H1 (cell line): ENCODE measurements around the gene ZNF511. TPM values are rescaled to one million over a fixed set of nuclear protein-coding genes. Genes with fewer than 3 reads are reported as not detected.

Experiments used
- CTCF ChIA-PET: fragments of 300-600 bp; sonication (Branson Sonifier 250); formaldehyde crosslinking; loops from one replicate; lab custom pipeline; 2021; ENCODE audit not compliant: partially characterized antibody; lab: Charles Lee
- POLR2A ChIA-PET: fragments of 300-600 bp; sonication (Branson Sonifier 250); formaldehyde crosslinking; loops from one replicate; lab custom pipeline; 2021; ENCODE audit warnings: inconsistent platforms; ENCODE audit not compliant: partially characterized antibody; lab: Charles Lee
- DNase-seq, 2 experiments: peaks; one replicate each; pipeline versions ENCODE4 v3.0.0 to v3.0.0-alpha.2; 2010 to 2022; ENCODE audit warnings: low spot score in 2 of 2, low read depth in 1 of 2, mixed read lengths in 1 of 2
- FAIRE-seq: peaks from 2 replicates; lab custom pipeline; 2011; peaks lifted over from hg19 to GRCh38; lab: Jason Lieb, UNC
- H2AFZ ChIP-seq: 2 replicates; pipeline ENCODE4 v1.8.1; 2012; ENCODE audit warnings: low read length, inconsistent platforms
- H2AK5ac ChIP-seq: 2 replicates; pipeline ENCODE4 v1.6.1; 2013; ENCODE audit warnings: low read depth, low read length
- H2BK120ac ChIP-seq: replicated peaks from 2 replicates; pipeline ENCODE3; 2013; ENCODE audit warnings: low read depth, low read length, inconsistent platforms
- H2BK12ac ChIP-seq: 2 replicates; pipeline ENCODE4 v1.6.1; 2013; ENCODE audit warnings: low read depth, low read length
- H2BK15ac ChIP-seq: 2 replicates; pipeline ENCODE4 v1.6.1; 2013; ENCODE audit warnings: low read length
- H2BK20ac ChIP-seq: 2 replicates; pipeline ENCODE4 v1.6.1; 2013; ENCODE audit warnings: low read length
- H2BK5ac ChIP-seq: 2 replicates; pipeline ENCODE4 v1.6.1; 2013; ENCODE audit warnings: low read depth, low read length
- H3K14ac ChIP-seq: 2 replicates; pipeline ENCODE4 v1.6.1; 2013; ENCODE audit warnings: inconsistent platforms; ENCODE audit not compliant: insufficient read length
- H3K18ac ChIP-seq: 2 replicates; pipeline ENCODE4 v1.6.1; 2013; ENCODE audit warnings: low read length; ENCODE audit errors: extremely low read depth
- H3K23ac ChIP-seq: 2 replicates; pipeline ENCODE4 v1.6.1; 2013; ENCODE audit warnings: inconsistent platforms; ENCODE audit not compliant: insufficient read length
- H3K23me2 ChIP-seq: 2 replicates; pipeline ENCODE4 v1.6.1; 2013; ENCODE audit warnings: low read depth, low read length
- H3K27ac ChIP-seq: 2 replicates; pipeline ENCODE4 v1.6.1; 2011; ENCODE audit warnings: low read depth, low read length, inconsistent platforms
- H3K27me3 ChIP-seq, 4 experiments: replicated peaks in 1 of 4; 1 replicate in 1 of 4; 2 replicates in 3 of 4; pipeline versions ENCODE4 v1.6.1 to v1.8.1; 2011 to 2013; ENCODE audit warnings: low read length in 3 of 4, mild to moderate bottlenecking in 3 of 4, inconsistent platforms in 2 of 4, mixed read lengths in 2 of 4, moderate library complexity in 1 of 4; ENCODE audit not compliant: control insufficient read depth in 3 of 4, insufficient read depth in 3 of 4; ENCODE audit errors: extremely low read depth in 1 of 4
- H3K36me3 ChIP-seq, 4 experiments: 2 replicates each; pipeline versions ENCODE4 v1.6.1 to v1.8.1; 2011 to 2013; ENCODE audit warnings: mild to moderate bottlenecking in 4 of 4, low read length in 3 of 4, moderate library complexity in 2 of 4, control low read depth in 1 of 4, inconsistent platforms in 1 of 4; ENCODE audit not compliant: insufficient read depth in 4 of 4, control insufficient read depth in 2 of 4
- H3K4ac ChIP-seq: replicated peaks from 2 replicates; pipeline ENCODE3; 2013; ENCODE audit warnings: low read length, low read depth, mixed read lengths, inconsistent platforms; ENCODE audit not compliant: insufficient read length
- H3K4me1 ChIP-seq, 4 experiments: replicated peaks in 1 of 4; 1 replicate in 1 of 4; 2 replicates in 3 of 4; pipeline versions ENCODE4 v1.6.1 to v1.8.1; 2011 to 2013; ENCODE audit warnings: low read length in 3 of 4, inconsistent platforms in 2 of 4, mixed read lengths in 1 of 4; ENCODE audit not compliant: insufficient read depth in 4 of 4, control insufficient read depth in 3 of 4
- H3K4me2 ChIP-seq, 2 experiments: 2 replicates each; pipeline versions ENCODE4 v1.6.1 to v1.8.1; 2011 to 2013; ENCODE audit warnings: low read depth in 2 of 2, low read length in 2 of 2, control low read depth in 1 of 2, inconsistent platforms in 1 of 2, mild to moderate bottlenecking in 1 of 2; ENCODE audit not compliant: insufficient read depth in 1 of 2
- H3K4me3 ChIP-seq, 4 experiments: fragments of 200-600, 300-600 bp in 1 of 4; sonication (generic), shearing (Covaris generic), sonication (Bioruptor Twin) in 1 of 4; 2 replicates each; pipeline versions ENCODE4 v1.5.1 to v1.8.1; 2011 to 2016; ENCODE audit warnings: low read length in 4 of 4, low read depth in 3 of 4, control low read depth in 2 of 4, inconsistent platforms in 2 of 4, mild to moderate bottlenecking in 2 of 4, mixed read lengths in 1 of 4, moderate library complexity in 1 of 4; ENCODE audit not compliant: insufficient read depth in 2 of 4; ENCODE audit errors: extremely low read depth in 1 of 4
- H3K56ac ChIP-seq: replicated peaks from 2 replicates; pipeline ENCODE3; 2013; ENCODE audit warnings: low read depth, mild to moderate bottlenecking, mixed read lengths, low read length, inconsistent platforms; ENCODE audit not compliant: insufficient read length
- H3K79me1 ChIP-seq: 2 replicates; pipeline ENCODE4 v1.6.1; 2013; ENCODE audit warnings: low read depth, low read length, control low read depth
- H3K79me2 ChIP-seq, 2 experiments: 2 replicates each; pipeline versions ENCODE4 v1.6.1 to v1.8.1; 2012 to 2013; ENCODE audit warnings: low read length in 2 of 2, mild to moderate bottlenecking in 2 of 2, inconsistent platforms in 1 of 2; ENCODE audit not compliant: insufficient read depth in 2 of 2, control insufficient read depth in 1 of 2
- H3K9ac ChIP-seq, 4 experiments: replicated peaks in 1 of 4; 1 replicate in 1 of 4; 2 replicates in 3 of 4; pipeline versions ENCODE4 v1.6.1 to v1.8.1; 2011 to 2013; ENCODE audit warnings: low read depth in 3 of 4, low read length in 3 of 4, control low read depth in 2 of 4, mild to moderate bottlenecking in 2 of 4, moderate library complexity in 2 of 4, inconsistent platforms in 1 of 4; ENCODE audit errors: extremely low read depth in 1 of 4
- H3K9me3 ChIP-seq, 2 experiments: 2 replicates each; pipeline versions ENCODE4 v1.6.1 to v1.8.1; 2012 to 2013; ENCODE audit warnings: mild to moderate bottlenecking in 2 of 2, moderate library complexity in 2 of 2, control low read depth in 1 of 2, inconsistent platforms in 1 of 2, low read depth in 1 of 2, low read length in 1 of 2, mixed read lengths in 1 of 2; ENCODE audit not compliant: insufficient read depth in 2 of 2
- H4K20me1 ChIP-seq, 2 experiments: replicated peaks in 1 of 2; 2 replicates each; pipeline versions ENCODE3 to v1.8.1; 2011 to 2013; ENCODE audit warnings: inconsistent platforms in 2 of 2, low read length in 2 of 2, mild to moderate bottlenecking in 1 of 2; ENCODE audit not compliant: insufficient read depth in 2 of 2, control insufficient read depth in 1 of 2
- H4K5ac ChIP-seq: 2 replicates; pipeline ENCODE4 v1.6.1; 2013; ENCODE audit warnings: low read length, low read depth, mixed read lengths, inconsistent platforms; ENCODE audit not compliant: insufficient read length
- H4K8ac ChIP-seq: 2 replicates; pipeline ENCODE4 v1.8.0; 2013; ENCODE audit warnings: mild to moderate bottlenecking, moderate library complexity, low read length, inconsistent platforms; ENCODE audit not compliant: insufficient read depth; ENCODE audit errors: extremely low read depth
- H4K91ac ChIP-seq: replicated peaks from 2 replicates; pipeline ENCODE3; 2013; ENCODE audit warnings: low read length, mixed read lengths, inconsistent platforms; ENCODE audit not compliant: insufficient read length
- BACH1 ChIP-seq: IDR thresholded peaks from 2 replicates; pipeline ENCODE4 v1.6.1; 2012; ENCODE audit warnings: low read length, improper control_type of control experiment
- CTBP2 ChIP-seq: IDR thresholded peaks from 2 replicates; pipeline ENCODE4 v1.7.0; 2011; ENCODE audit warnings: borderline replicate concordance, mild to moderate bottlenecking, moderate library complexity, mixed read lengths, low read length; ENCODE audit not compliant: insufficient read depth, insufficient read length
- JUND ChIP-seq: IDR thresholded peaks from 2 replicates; pipeline ENCODE4 v1.6.1; 2011; ENCODE audit warnings: mild to moderate bottlenecking, improper control_type of control experiment, low read length
- MAFK ChIP-seq: IDR thresholded peaks from 2 replicates; pipeline ENCODE4 v1.6.1; 2012; ENCODE audit warnings: low read depth, mild to moderate bottlenecking, improper control_type of control experiment, low read length
- NANOG ChIP-seq: IDR thresholded peaks from 2 replicates; pipeline ENCODE4 v1.6.1; 2011; ENCODE audit warnings: low read length, low read depth, mild to moderate bottlenecking, inconsistent platforms; ENCODE audit not compliant: insufficient read depth, poor library complexity, severe bottlenecking
- POLR2A ChIP-seq, 2 experiments: IDR thresholded peaks; 1 replicate in 1 of 2; 2 replicates in 1 of 2; pipeline ENCODE4 v1.6.1; 2011; ENCODE audit warnings: low read depth in 2 of 2, low read length in 2 of 2, mild to moderate bottlenecking in 2 of 2; ENCODE audit errors: control extremely low read depth in 1 of 2
- POLR2AphosphoS5 ChIP-seq: IDR thresholded peaks from 2 replicates; pipeline ENCODE4 v1.6.1; 2011; ENCODE audit warnings: low read depth, low read length
- POU5F1 ChIP-seq: IDR thresholded peaks from 2 replicates; pipeline ENCODE4 v1.6.1; 2011; ENCODE audit warnings: low read depth, mild to moderate bottlenecking, low read length, moderate library complexity
- RXRA ChIP-seq: IDR thresholded peaks from 2 replicates; pipeline ENCODE4 v1.6.1; 2011; ENCODE audit warnings: low read depth, mild to moderate bottlenecking, low read length, moderate library complexity; ENCODE audit not compliant: insufficient read depth
- SAP30 ChIP-seq: fragments of 300-600 bp; sonication (generic); IDR thresholded peaks from 2 replicates; pipeline ENCODE4 v1.7.1; 2012; ENCODE audit warnings: low read length, moderate library complexity, mild to moderate bottlenecking, inconsistent platforms; ENCODE audit not compliant: insufficient read depth, insufficient replicate concordance
- TEAD4 ChIP-seq: IDR thresholded peaks from 2 replicates; pipeline ENCODE4 v1.6.1; 2012; ENCODE audit warnings: low read depth, low read length, inconsistent platforms, mixed read lengths
- USF2 ChIP-seq: IDR thresholded peaks from 2 replicates; pipeline ENCODE4 v1.6.1; 2011; ENCODE audit warnings: low read length, improper control_type of control experiment
- WGBS, 2 experiments: shearing (Covaris generic) in 1 of 2; methylation state at CpG; one replicate each; pipeline versions ENCODE4 v1.1.6 to v1.1.7; 2013 to 2015; ENCODE audit warnings: low lambda C conversion rate in 2 of 2, mixed read lengths in 2 of 2, inconsistent platforms in 1 of 2, low coverage in 1 of 2, missing lambda C conversion rate in 1 of 2; ENCODE audit not compliant: insufficient replicate concordance in 2 of 2, insufficient coverage in 1 of 2, insufficient read length in 1 of 2; ENCODE audit errors: extremely low coverage in 1 of 2, missing lambda C conversion rate in 1 of 2; 5-methylcytosine and 5-hydroxymethylcytosine counted together
- polyA plus RNA-seq, 7 experiments: library from polyadenylated mRNA; depleted of rRNA in 3 of 7; stranded (reverse) in 5 of 7; unstranded in 2 of 7; fragments of >200 nt in 5 of 7; fragments of 200-250 nt in 2 of 7; gene quantifications; 1 replicate in 5 of 7; 2 replicates in 1 of 7; 4 replicates in 1 of 7; pipeline versions ENCODE4 v1.2.1 to v1.2.3, GENCODE V29; 2011 to 2013; ENCODE audit warnings: missing spikeins in 2 of 7, mixed read lengths in 2 of 7
- total RNA-seq: library from RNA; stranded (reverse); fragmentation: NEBNext Ultra II Directional; extraction: Animal tissue kit (Norgen Biotek cat#: 25700); gene quantifications from 2 replicates; pipeline ENCODE4 v1.2.1, GENCODE V29; 2021

Gene ZNF511
- total and polyA plus RNA-seq, 2 of the 8 experiments (the other 6 are each of a cell fraction or from before 2014, with no cell fraction given): 55.4 to 71.7 TPM

- Histone ChIP-seq H3K36me3 (no peaks in the 10 kb centered on the region), H4K91ac (no peak overlapping the region), H2BK12ac (peak overlapping the region; percentile 50; the same call in 1 of the 2 replicates), H2AK5ac (no peak overlapping the region), H3K4me1 (peaks cover 0 to 17% (median 1%) of the 10 kb centered on the region in 4 experiments; a peak in 3 of 7 replicates), H3K9ac (no peak overlapping the region), H3K4ac (no peak overlapping the region), H3K23me2 (peaks cover 10% of the 10 kb centered on the region; the same call in 1 of the 2 replicates), H3K9me3 (no peaks in the 10 kb centered on the region), H3K4me3 (no peak overlapping the region), H2BK20ac (no peak overlapping the region), H3K18ac (no peak overlapping the region; the same call in 1 of the 2 replicates), H3K4me2 (no peak overlapping the region), H3K27ac (no peak overlapping the region), H4K8ac (no peak overlapping the region), H2AFZ (no peak overlapping the region), H3K79me1 (no peaks in the 10 kb centered on the region), H4K5ac (no peak overlapping the region), H4K20me1 (peaks cover 0 to 9% of the 10 kb centered on the region in 2 experiments), H2BK120ac (no peak overlapping the region), H3K56ac (no peak overlapping the region), H3K79me2 (no peaks in the 10 kb centered on the region), H2BK5ac (0 out of 2 replicates have a peak overlapping the region, but pooled peaks have one; percentile 35), H2BK15ac (no peak overlapping the region), H3K23ac (no peak overlapping the region), H3K14ac (no peak overlapping the region), H3K27me3 (peaks cover 0 to 8% (median 3%) of the 10 kb centered on the region in 4 experiments; a peak in 3 of 7 replicates)
- no peak for DNase-seq
- CTCF ChIA-PET: interaction anchor here (1.6 to 4.9 kb wide), 2 partner anchors 8 to 14 kb away, joined by 4 to 27 read pairs; no protein-coding TSS in a partner anchor
- 91% methylated on average over 9 of the region's 9 CpGs; no CpG with 5 or more reads in 1 of the 2 experiments for WGBS, 2 experiments
- no peak for FAIRE-seq
- POLR2A ChIA-PET: interaction anchor here (0.6 to 2.3 kb wide), 10 partner anchors 8 to 1278 kb away, joined by 3 to 8 read pairs (median 3); partner anchors contain the start of genes FUOM and JAKMIP3
- no peak for TF ChIP-seq POU5F1
- TF ChIP-seq JUND: no peak
- TF ChIP-seq NANOG: no peak
- no peak for TF ChIP-seq BACH1
- TF ChIP-seq POLR2AphosphoS5: no peak
- no peak for TF ChIP-seq CTBP2
- no peak for TF ChIP-seq USF2
- TF ChIP-seq POLR2A (IDR thresholded peaks at IDR 0.05; ENCODE audit: control extremely low read depth in 1 of 2, low read depth in 2 of 2, low read length in 2 of 2): no peak
- TF ChIP-seq SAP30: no peak
- no peak for TF ChIP-seq RXRA
- no peak for TF ChIP-seq MAFK
- no peak for TF ChIP-seq TEAD4
Observed at GRCh38 chr10:133343558-133343957, 34.8 kb downstream of the ZNF511 start.
